CD4-positive, CD25-positive, alpha-beta regulatory T cell (primary cell): ENCODE data around the gene PAX3. TPM values are rescaled to one million over a fixed set of nuclear protein-coding genes. Genes with fewer than 3 reads are reported as not detected.

ENCODE experiments used
- ATAC-seq, 2 donors: fragments of 150-1000 bp; cut with Tn5 transposase; one replicate each; pipeline ENCODE4 v1.10.0; 2021; ENCODE audit warnings: low read depth in 2 of 2, moderate number of reproducible peaks in 2 of 2, moderate library complexity in 1 of 2
- DNase-seq, 3 donors: peaks; one replicate each; pipeline versions ENCODE4 v3.0.0 to v3.0.0-alpha.2; 2012 to 2022; ENCODE audit warnings: mixed read lengths in 1 of 3
- H3K27ac ChIP-seq: one replicate; pipeline ENCODE4 v1.7.0; 2013; ENCODE audit warnings: mild to moderate bottlenecking, low read length; ENCODE audit not compliant: insufficient read depth, poor library complexity, severe bottlenecking
- H3K27me3 ChIP-seq: one replicate; pipeline ENCODE4 v1.7.0; 2013; ENCODE audit warnings: low read length; ENCODE audit not compliant: control insufficient read depth, insufficient read depth
- H3K36me3 ChIP-seq: one replicate; pipeline ENCODE4 v1.7.0; 2013; ENCODE audit warnings: mild to moderate bottlenecking, low read length, moderate library complexity; ENCODE audit not compliant: control insufficient read depth, insufficient read depth
- H3K4me1 ChIP-seq: 2 replicates; pipeline ENCODE4 v1.7.0; 2013; ENCODE audit warnings: mild to moderate bottlenecking, low read length; ENCODE audit not compliant: insufficient read depth, control insufficient read depth, poor library complexity, severe bottlenecking
- H3K4me3 ChIP-seq: one replicate; pipeline ENCODE4 v1.7.0; 2013; ENCODE audit warnings: low read depth, mild to moderate bottlenecking, low read length, moderate library complexity
- H3K9me3 ChIP-seq, 2 experiments: 1 replicate in 1 of 2; 2 replicates in 1 of 2; pipeline ENCODE4 v1.7.0; 2013; ENCODE audit warnings: low read length in 2 of 2, mild to moderate bottlenecking in 1 of 2, moderate library complexity in 1 of 2; ENCODE audit not compliant: control insufficient read depth in 2 of 2
- H3K27ac Mint-ChIP-seq, 3 donors: one replicate each; pipeline ENCODE4 v1.8.0; 2020 to 2022; ENCODE audit warnings: mild to moderate bottlenecking in 3 of 3, mixed read lengths in 3 of 3, moderate library complexity in 2 of 3
- H3K27me3 Mint-ChIP-seq: one replicate; pipeline ENCODE4 v1.8.0; 2022; ENCODE audit warnings: mild to moderate bottlenecking, mixed read lengths
- H3K36me3 Mint-ChIP-seq: one replicate; pipeline ENCODE4 v1.8.0; 2020; ENCODE audit warnings: mixed read lengths
- H3K4me1 Mint-ChIP-seq, 4 donors: one replicate each; pipeline ENCODE4 v1.8.0; 2020 to 2022; ENCODE audit warnings: mixed read lengths in 4 of 4, mild to moderate bottlenecking in 1 of 4
- H3K4me3 Mint-ChIP-seq, 4 donors: one replicate each; pipeline ENCODE4 v1.8.0; 2020 to 2022; ENCODE audit warnings: mild to moderate bottlenecking in 4 of 4, mixed read lengths in 4 of 4, moderate library complexity in 3 of 4
- H3K9me3 Mint-ChIP-seq, 7 donors: one replicate each; pipeline ENCODE4 v1.8.0; 2020 to 2022; ENCODE audit warnings: mixed read lengths in 7 of 7, mild to moderate bottlenecking in 3 of 7, moderate library complexity in 2 of 7
- polyA plus RNA-seq, 4 donors: library from polyadenylated mRNA; unstranded; fragments of 300-500 nt; fragmentation: Illumina TruSeq; gene quantifications; one replicate each; pipeline ENCODE4 v1.2.3, GENCODE V29; 2021
- total RNA-seq: library from RNA; stranded (reverse); gene quantifications from one replicate; pipeline ENCODE4 v1.2.3, GENCODE V29; 2022

PAX3 gene
- total and polyA plus RNA-seq, 5 donors from 2014 or later: not detected

GRCh38 chr2:222214885-222215284 lies 83.9 kb downstream of the PAX3 start:
- Mint-ChIP-seq H3K4me3 (no peak overlapping the region), H3K27ac (no peak overlapping the region), H3K27me3 (peaks cover 4% of the 10 kb centered on the region), H3K4me1 (no peaks in the 10 kb centered on the region), H3K9me3 (peaks cover 0 to 3% (median 0%) of the 10 kb centered on the region in 7 donors), H3K36me3 (no peaks in the 10 kb centered on the region)
- Histone ChIP-seq H3K27me3 (no peaks in the 10 kb centered on the region), H3K27ac (no peak overlapping the region), H3K36me3 (no peaks in the 10 kb centered on the region), H3K9me3 (no peaks in the 10 kb centered on the region), H3K4me1 (no peaks in the 10 kb centered on the region), H3K4me3 (no peak overlapping the region)
- no peak for DNase-seq
- ATAC-seq: no peak

DNA sequence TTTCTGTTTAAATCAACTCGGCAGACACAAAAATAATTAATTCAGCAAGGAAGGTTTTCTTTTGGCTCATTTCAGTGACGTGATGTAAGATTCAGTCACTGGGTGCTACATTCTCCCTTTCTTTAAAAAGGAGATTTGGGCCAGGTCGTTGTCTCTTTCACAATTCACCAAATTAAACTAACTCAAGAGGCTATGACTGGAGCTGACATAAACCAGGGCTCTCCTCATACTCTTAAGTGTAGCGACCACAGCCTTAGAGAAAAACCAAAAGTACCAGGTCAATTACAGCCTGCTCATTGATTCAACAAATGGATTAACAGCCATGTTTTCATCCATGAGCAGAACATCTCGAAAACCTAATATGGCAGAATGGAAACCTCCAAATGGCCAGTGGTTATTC lies 85.7 kb downstream of the PAX3 start:
- H3K27ac ChIP-seq: no peak overlapping the region
- ATAC-seq (no peak), DNase-seq (no peak)
- no peaks in the 10 kb centered on the region for H3K9me3 ChIP-seq
- H3K27ac Mint-ChIP-seq: no peak overlapping the region
- peaks cover 0 to 4% (median 0%) of the 10 kb centered on the region in 7 donors for H3K9me3 Mint-ChIP-seq
- no peak overlapping the region for H3K4me3 ChIP-seq
- no peaks in the 10 kb centered on the region for H3K36me3 ChIP-seq
- H3K27me3 ChIP-seq: no peaks in the 10 kb centered on the region
- H3K4me3 Mint-ChIP-seq: no peak overlapping the region
- H3K27me3 Mint-ChIP-seq: peaks cover 12% of the 10 kb centered on the region
- no peaks in the 10 kb centered on the region for H3K4me1 Mint-ChIP-seq
- no peaks in the 10 kb centered on the region for H3K4me1 ChIP-seq
- H3K36me3 Mint-ChIP-seq: no peaks in the 10 kb centered on the region

GRCh38 chr2:222212571-222212970 lies 86.2 kb downstream of the PAX3 start:
- Mint-ChIP-seq H3K9me3 (peaks cover 0 to 4% (median 0%) of the 10 kb centered on the region in 7 donors), H3K4me3 (no peak overlapping the region), H3K4me1 (no peaks in the 10 kb centered on the region), H3K36me3 (no peaks in the 10 kb centered on the region), H3K27me3 (peaks cover 12% of the 10 kb centered on the region), H3K27ac (no peak overlapping the region)
- Histone ChIP-seq H3K9me3 (no peaks in the 10 kb centered on the region), H3K4me3 (no peak overlapping the region), H3K27me3 (no peaks in the 10 kb centered on the region), H3K4me1 (no peaks in the 10 kb centered on the region), H3K27ac (no peak overlapping the region), H3K36me3 (no peaks in the 10 kb centered on the region)
- ATAC-seq (no peak), DNase-seq (no peak)

- Histone ChIP-seq H3K4me1 (no peaks in the 10 kb centered on the region), H3K9me3 (no peaks in the 10 kb centered on the region), H3K4me3 (no peak overlapping the region), H3K36me3 (no peaks in the 10 kb centered on the region), H3K27me3 (no peaks in the 10 kb centered on the region), H3K27ac (no peak overlapping the region)
- no peaks in the 10 kb centered on the region for H3K36me3 Mint-ChIP-seq
- H3K9me3 Mint-ChIP-seq: peaks cover 0 to 2% (median 0%) of the 10 kb centered on the region in 7 donors
- DNase-seq (no peak), ATAC-seq (no peak)
- no peak overlapping the region for H3K4me3 Mint-ChIP-seq
- no peaks in the 10 kb centered on the region for H3K4me1 Mint-ChIP-seq
- H3K27me3 Mint-ChIP-seq: peaks cover 16% of the 10 kb centered on the region
- H3K27ac Mint-ChIP-seq: no peak overlapping the region
Observed at GRCh38 chr2:222208010-222208690, 90.6 kb downstream of the PAX3 start.

GRCh38 chr2:222205136-222205535 lies 93.7 kb downstream of the PAX3 start:
- Histone ChIP-seq H3K36me3 (no peaks in the 10 kb centered on the region), H3K9me3 (no peaks in the 10 kb centered on the region), H3K27ac (no peak overlapping the region), H3K27me3 (no peaks in the 10 kb centered on the region), H3K4me3 (no peak overlapping the region), H3K4me1 (no peaks in the 10 kb centered on the region)
- Mint-ChIP-seq H3K27me3 (peaks cover 21% of the 10 kb centered on the region), H3K27ac (no peak overlapping the region), H3K4me1 (no peaks in the 10 kb centered on the region), H3K9me3 (peaks cover 0 to 5% (median 0%) of the 10 kb centered on the region in 7 donors), H3K36me3 (no peaks in the 10 kb centered on the region), H3K4me3 (no peak overlapping the region)
- ATAC-seq (no peak), DNase-seq (no peak)

- Mint-ChIP-seq H3K4me3 (no peak overlapping the region), H3K36me3 (no peaks in the 10 kb centered on the region), H3K9me3 (peaks cover 0 to 4% (median 0%) of the 10 kb centered on the region in 7 donors), H3K27me3 (peaks cover 13% of the 10 kb centered on the region), H3K4me1 (no peaks in the 10 kb centered on the region), H3K27ac (no peak overlapping the region)
- H3K4me1 ChIP-seq: no peaks in the 10 kb centered on the region
- no peaks in the 10 kb centered on the region for H3K27me3 ChIP-seq
- no peak overlapping the region for H3K4me3 ChIP-seq
- H3K27ac ChIP-seq: no peak overlapping the region
- no peaks in the 10 kb centered on the region for H3K9me3 ChIP-seq
- no peaks in the 10 kb centered on the region for H3K36me3 ChIP-seq
- ATAC-seq (no peak), DNase-seq (no peak)
Observed at GRCh38 chr2:222203041-222203440, 95.8 kb downstream of the PAX3 start.

GRCh38 chr2:222196159-222196558 lies 102.6 kb downstream of the PAX3 start:
- Mint-ChIP-seq H3K27ac (no peak overlapping the region), H3K36me3 (no peaks in the 10 kb centered on the region), H3K27me3 (peaks cover 2% of the 10 kb centered on the region), H3K9me3 (peaks cover 0 to 1% (median 0%) of the 10 kb centered on the region in 7 donors), H3K4me3 (no peak overlapping the region), H3K4me1 (no peaks in the 10 kb centered on the region)
- no peak for DNase-seq
- Histone ChIP-seq H3K4me1 (no peaks in the 10 kb centered on the region), H3K4me3 (no peak overlapping the region), H3K9me3 (no peaks in the 10 kb centered on the region), H3K36me3 (no peaks in the 10 kb centered on the region), H3K27me3 (no peaks in the 10 kb centered on the region), H3K27ac (no peak overlapping the region)
- ATAC-seq: no peak

GRCh38 chr2:222194669-222195068 lies 104.1 kb downstream of the PAX3 start:
- no peaks in the 10 kb centered on the region for H3K4me1 ChIP-seq
- peaks cover 0 to 3% (median 0%) of the 10 kb centered on the region in 7 donors for H3K9me3 Mint-ChIP-seq
- no peaks in the 10 kb centered on the region for H3K9me3 ChIP-seq
- H3K4me1 Mint-ChIP-seq: no peaks in the 10 kb centered on the region
- H3K36me3 Mint-ChIP-seq: no peaks in the 10 kb centered on the region
- H3K27me3 Mint-ChIP-seq: no peaks in the 10 kb centered on the region
- DNase-seq (no peak), ATAC-seq (no peak)
- no peak overlapping the region for H3K4me3 ChIP-seq
- no peaks in the 10 kb centered on the region for H3K27me3 ChIP-seq
- H3K27ac Mint-ChIP-seq: no peak overlapping the region
- no peaks in the 10 kb centered on the region for H3K36me3 ChIP-seq
- H3K4me3 Mint-ChIP-seq: no peak overlapping the region
- H3K27ac ChIP-seq: no peak overlapping the region
